Measurements from ENCODE around the gene EEF1AKMT2. TPM values are rescaled to one million over a fixed set of nuclear protein-coding genes. Genes with fewer than 3 reads are reported as not detected.

The EEF1AKMT2 gene
- total and polyA plus RNA-seq, 9 of the 15 experiments (the other 6 are each of a cell fraction or from before 2014, with no cell fraction given) = 9.3 to 34.3 (median 23.7) TPM

GRCh38 chr10:124738441-124738840 lies 53.2 kb downstream of the EEF1AKMT2 start (continued):
- TF ChIP-seq CUX1 (CRISPR knock-in tag; IDR thresholded peaks at IDR 0.05) = no peak
- no peak for TF ChIP-seq MEIS2 (IDR thresholded peaks at IDR 0.05; ENCODE audit: partially characterized antibody)
- no peak for TF ChIP-seq ZFP30 (CRISPR knock-in tag; IDR thresholded peaks at IDR 0.05; ENCODE audit: borderline replicate concordance)
- no peak for TF ChIP-seq SLC30A9 (CRISPR knock-in tag; IDR thresholded peaks at IDR 0.05)

GRCh38 chr10:124737708-124738107 lies 54.0 kb downstream of the EEF1AKMT2 start:
- no peak for FAIRE-seq
- H3K9me3 ChIP-seq (replicated peaks; ENCODE audit: control insufficient read depth, insufficient read depth, low read depth, low read length) = no peaks in the 10 kb centered on the region
- DNase-seq (ENCODE audit: extremely low read depth in 1 of 4, low spot score in 3 of 4) = no peak
- POLR2A ChIA-PET = interaction anchor here (1.1 kb wide), 1 partner anchor 11 kb away, joined by 3 read pairs; no protein-coding TSS in a partner anchor
- no peaks in the 10 kb centered on the region for H3K9me1 ChIP-seq (ENCODE audit: control insufficient read depth, insufficient read depth, low read length)
- no peak overlapping the region for H2AFZ ChIP-seq (ENCODE audit: low read depth, low read length)
- ATAC-seq = no peak
- peaks cover 8% of the 10 kb centered on the region; the same call in 1 of the 3 replicates for H3K36me3 ChIP-seq (ENCODE audit: control insufficient read depth, insufficient read depth, low read length)
- intact Hi-C loops (cut with micrococcal nuclease) = no loop called here
- no peaks in the 10 kb centered on the region for H3K27me3 ChIP-seq (ENCODE audit: control insufficient read depth in 2 of 2, insufficient read depth in 2 of 2, low read length in 2 of 2)
- H3K4me1 ChIP-seq (replicated peaks in 1 of 2; ENCODE audit: control insufficient read depth in 2 of 2, insufficient read depth in 2 of 2, low read length in 2 of 2) = peaks cover 25 to 30% of the 10 kb centered on the region in 2 experiments; a peak in 4 of 5 replicates
- H3K79me2 ChIP-seq (ENCODE audit: control insufficient read depth, insufficient read depth, low read length) = peaks cover 63% of the 10 kb centered on the region
- no TSS peak for BruUV-seq (replicated peaks)
- H3K27ac ChIP-seq (ENCODE audit: extremely low read depth, low read depth, low read length) = no peak overlapping the region
- no peak overlapping the region for H3K4me2 ChIP-seq (ENCODE audit: insufficient read depth, low read length)
- H4K20me1 ChIP-seq (replicated peaks; ENCODE audit: control insufficient read depth, insufficient read depth, low read length) = peaks cover 23% of the 10 kb centered on the region; the same call in 1 of the 2 replicates
- CTCF ChIA-PET (ENCODE audit: low intra/inter-chr PET ratio) = no interaction called here
- no peak overlapping the region for H3K9ac ChIP-seq (ENCODE audit: insufficient read depth in 1 of 2, low read depth in 2 of 2, low read length in 2 of 2)
- no peak overlapping the region for H3K4me3 ChIP-seq
- in situ Hi-C loops (cut with MboI) = no loop called here
- 63% methylated on average over 1 of the region's 2 CpGs for WGBS (ENCODE audit: insufficient coverage, low coverage, missing lambda C conversion rate)
- TF ChIP-seq ZKSCAN1 (IDR thresholded peaks at IDR 0.05; ENCODE audit: low read depth, low read length) (no peak), SAFB (IDR thresholded peaks at IDR 0.05; ENCODE audit: borderline replicate concordance, low read depth, low read length) (no peak), ZBTB9 (CRISPR knock-in tag; IDR thresholded peaks at IDR 0.05) (no peak), ETS1 (conservative IDR thresholded peaks at IDR 0.05; ENCODE audit: control insufficient read depth, low read depth, low read length) (no peak), STAT5A (IDR thresholded peaks at IDR 0.05; ENCODE audit: borderline replicate concordance, low read length) (no peak), PRPF4 (IDR thresholded peaks at IDR 0.05; ENCODE audit: insufficient read depth, low read depth, low read length, poor library complexity, severe bottlenecking) (no peak), ZFP1 (CRISPR knock-in tag; IDR thresholded peaks at IDR 0.05) (no peak), ZBTB7A (IDR thresholded peaks at IDR 0.05; ENCODE audit: borderline replicate concordance, control insufficient read depth, low read depth, low read length) (no peak), CAMTA2 (CRISPR knock-in tag; conservative IDR thresholded peaks at IDR 0.05) (no peak), ADNP (tag; IDR thresholded peaks at IDR 0.05) (no peak)
